ENCODE results near the gene ZNF593.

DNA sequence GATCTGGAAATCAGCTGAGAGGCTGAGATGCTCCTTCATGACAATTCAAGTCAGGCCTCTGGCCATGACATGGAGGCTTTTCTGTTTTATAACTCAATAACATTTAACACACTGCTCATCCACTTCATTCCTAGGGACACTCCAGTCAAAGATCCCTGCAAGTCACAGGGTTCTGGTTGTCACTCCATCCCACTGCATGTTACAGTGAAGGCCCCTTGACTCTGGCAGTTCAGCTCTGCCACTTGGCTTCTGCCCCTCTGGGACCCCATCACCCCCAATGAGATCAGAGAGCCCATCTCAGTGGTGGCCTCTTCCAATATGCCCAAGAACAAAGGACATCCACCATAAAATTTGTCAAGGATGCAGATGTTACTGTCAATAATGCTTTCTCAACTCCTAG lies 20.8 kb upstream of the ZNF593 start:
- TF ChIP-seq CTCF (conservative IDR thresholded peaks at IDR 0.05; ENCODE audit: low read depth, low read length) (no peak), EZH2 (IDR thresholded peaks at IDR 0.05; ENCODE audit: low read length, unreplicated experiment) (no peak)

Measured in PC-3 (cell line).